Fibroblast of lung (primary cell): ENCODE results near the gene CHAD. TPM values are rescaled to one million over a fixed set of nuclear protein-coding genes. Genes with fewer than 3 reads are reported as not detected.

ENCODE experiments used
- DNase-seq, 2 donors: peaks; one replicate each; pipeline versions ENCODE4 v3.0.0 to v3.0.0-alpha.2; 2010; ENCODE audit warnings: low read depth in 2 of 2
- H2AFZ ChIP-seq: 2 replicates; pipeline ENCODE4 v1.5.1; 2012; ENCODE audit warnings: low read length, control low read depth, inconsistent platforms
- H3K27ac ChIP-seq: 2 replicates; pipeline ENCODE4 v1.5.1; 2011; ENCODE audit warnings: low read length, control low read depth; ENCODE audit not compliant: insufficient read depth
- H3K27me3 ChIP-seq: 2 replicates; pipeline ENCODE4 v1.5.1; 2011; ENCODE audit warnings: mild to moderate bottlenecking, low read length; ENCODE audit not compliant: control insufficient read depth, insufficient read depth
- H3K36me3 ChIP-seq: 2 replicates; pipeline ENCODE4 v1.5.1; 2011; ENCODE audit warnings: low read length; ENCODE audit not compliant: control insufficient read depth, insufficient read depth
- H3K4me1 ChIP-seq: 2 replicates; pipeline ENCODE4 v1.5.1; 2011; ENCODE audit warnings: low read length; ENCODE audit not compliant: control insufficient read depth, insufficient read depth; ENCODE audit errors: extremely low read depth
- H3K4me2 ChIP-seq: 2 replicates; pipeline ENCODE4 v1.5.1; 2011; ENCODE audit warnings: low read length, control low read depth; ENCODE audit not compliant: insufficient read depth; ENCODE audit errors: extremely low read depth
- H3K4me3 ChIP-seq, 4 experiments: fragments of 200-600 bp in 1 of 4; sonication (generic) in 1 of 4; replicated peaks in 1 of 4; 2 replicates each; pipeline ENCODE4 v1.5.1; 2011 to 2016; ENCODE audit warnings: low read length in 4 of 4, low read depth in 3 of 4, mild to moderate bottlenecking in 3 of 4, control low read depth in 2 of 4, inconsistent platforms in 1 of 4, mixed read lengths in 1 of 4; ENCODE audit not compliant: insufficient read depth in 1 of 4; ENCODE audit errors: control extremely low read depth in 1 of 4
- H3K79me2 ChIP-seq: 2 replicates; pipeline ENCODE4 v1.5.1; 2012; ENCODE audit warnings: mild to moderate bottlenecking, low read length, inconsistent platforms; ENCODE audit not compliant: control insufficient read depth, insufficient read depth
- H3K9ac ChIP-seq: 2 replicates; pipeline ENCODE4 v1.5.1; 2011; ENCODE audit warnings: mild to moderate bottlenecking, low read length, control low read depth; ENCODE audit not compliant: insufficient read depth
- H3K9me3 ChIP-seq: 2 replicates; pipeline ENCODE4 v1.5.1; 2012; ENCODE audit warnings: low read depth, low read length; ENCODE audit not compliant: control insufficient read depth, insufficient read depth
- H4K20me1 ChIP-seq: 2 replicates; pipeline ENCODE4 v1.5.1; 2011; ENCODE audit warnings: low read length; ENCODE audit not compliant: control insufficient read depth, insufficient read depth; ENCODE audit errors: extremely low read depth
- CTCF ChIP-seq, 2 donors: IDR thresholded peaks in 1 of 2; conservative IDR thresholded peaks in 1 of 2; 1 replicate in 1 of 2; 2 replicates in 1 of 2; pipeline ENCODE4 v1.5.1; 2011 to 2012; ENCODE audit warnings: low read length in 2 of 2, control low read depth in 1 of 2, inconsistent platforms in 1 of 2, low read depth in 1 of 2, mild to moderate bottlenecking in 1 of 2
- EZH2 ChIP-seq: IDR thresholded peaks from 2 replicates; pipeline ENCODE4 v1.5.1; 2012; ENCODE audit warnings: low read length, control low read depth, mild to moderate bottlenecking; ENCODE audit errors: missing control alignments
- polyA plus RNA-seq, 2 donors: library from polyadenylated mRNA; depleted of rRNA in 1 of 2; stranded (reverse) in 1 of 2; unstranded in 1 of 2; fragments of >200 nt; gene quantifications; 2 replicates each; pipeline ENCODE4 v1.2.1, GENCODE V29; 2011 to 2012; ENCODE audit warnings: missing spikeins in 1 of 2
- total RNA-seq: library from RNA; depleted of rRNA; stranded (reverse); fragments of >200 nt; gene quantifications from 2 replicates; pipeline ENCODE4 v1.2.1, GENCODE V29; 2014

Gene CHAD
- total and polyA plus RNA-seq, 2 donors (not counting 1 experiment from before 2014, with no cell fraction given) = not detected

GRCh38 chr17:50488880-50489279 is 20.2 kb upstream of the CHAD start:
- no peak overlapping the region for H3K4me3 ChIP-seq
- no peaks in the 10 kb centered on the region for H3K79me2 ChIP-seq
- TF ChIP-seq CTCF (conservative IDR thresholded peaks at IDR 0.05 in 1 of 2, IDR thresholded peaks at IDR 0.05 in 1 of 2; ENCODE audit: low read depth in 1 of 2, low read length in 2 of 2) = no peak
- H3K9me3 ChIP-seq = no peaks in the 10 kb centered on the region
- no peak overlapping the region for H3K27ac ChIP-seq
- no peak overlapping the region for H3K9ac ChIP-seq
- H3K27me3 ChIP-seq = no peaks in the 10 kb centered on the region
- no peak overlapping the region for H2AFZ ChIP-seq
- H3K4me1 ChIP-seq = no peaks in the 10 kb centered on the region
- no peak overlapping the region for H3K4me2 ChIP-seq
- peaks cover 4% of the 10 kb centered on the region for H3K36me3 ChIP-seq
- no peak for DNase-seq
- no peaks in the 10 kb centered on the region for H4K20me1 ChIP-seq

GRCh38 chr17:50487213-50488096 is 18.8 kb upstream of the CHAD start:
- peaks cover 5% of the 10 kb centered on the region for H3K4me1 ChIP-seq
- DNase-seq = peak in 1 of 2 donors; percentile 24

More at GRCh38 chr17:50487213-50488096, 18.8 kb upstream of the CHAD start:
- TF ChIP-seq CTCF (conservative IDR thresholded peaks at IDR 0.05 in 1 of 2, IDR thresholded peaks at IDR 0.05 in 1 of 2; ENCODE audit: low read depth in 1 of 2, low read length in 2 of 2) (no peak), EZH2 (no peak)
- Histone ChIP-seq H4K20me1 (no peaks in the 10 kb centered on the region), H3K79me2 (no peaks in the 10 kb centered on the region), H3K36me3 (peaks cover 5% of the 10 kb centered on the region), H3K9me3 (no peaks in the 10 kb centered on the region), H3K27me3 (no peaks in the 10 kb centered on the region), H3K27ac (no peak overlapping the region), H3K9ac (no peak overlapping the region), H3K4me3 (no peak overlapping the region), H3K4me2 (no peak overlapping the region), H2AFZ (no peak overlapping the region)
